HG03520 (cell line): Measurements from ENCODE around the gene CPPED1.
"Not testable (repeated sequence)": the region's sequence is repeated elsewhere in the genome, so short reads cannot be mapped to it uniquely, and the experiment has no call there.

ENCODE experiments used
- ATAC-seq: cut with Tn5 transposase; IDR thresholded peaks from one replicate; pipeline ENCODE4 v1.9.1; 2021; ENCODE audit warnings: mild to moderate bottlenecking, moderate library complexity; ENCODE audit not compliant: unreplicated experiment

CPPED1 gene

GRCh38 chr16:12803203-12804093 is at the start of gene CPPED1:
Gene CPPED1 (minus strand): TSS chr16:12803887. CDS start chr16:12803776, 111 bp downstream.
- ATAC-seq = peak; percentile 74

GRCh38 chr16:12850186-12850585 is 46.5 kb upstream of the CPPED1 start:
- no peak for ATAC-seq

DNA sequence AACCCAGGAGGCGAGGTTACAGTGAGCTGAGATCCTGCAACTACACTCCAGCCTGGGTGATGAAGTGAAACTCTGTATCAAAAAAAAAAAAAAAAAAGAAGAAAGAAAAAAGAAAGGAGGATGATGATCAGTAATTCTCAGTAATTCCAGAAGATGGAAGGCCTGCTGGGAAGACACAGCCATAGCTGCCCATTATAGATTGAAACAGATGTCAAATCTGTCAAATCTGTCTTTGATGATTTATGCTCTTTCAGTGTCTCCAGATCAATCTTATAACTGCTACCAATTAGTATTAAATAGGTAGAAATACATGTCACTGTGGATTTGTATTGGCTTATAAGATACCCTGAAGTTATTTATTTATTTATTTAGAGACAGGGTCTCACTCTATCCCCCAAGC is 42.9 kb upstream of the CPPED1 start:
- ATAC-seq = no peak

GRCh38 chr16:12845282-12845681 is 41.6 kb upstream of the CPPED1 start:
- ATAC-seq = no peak

DNA sequence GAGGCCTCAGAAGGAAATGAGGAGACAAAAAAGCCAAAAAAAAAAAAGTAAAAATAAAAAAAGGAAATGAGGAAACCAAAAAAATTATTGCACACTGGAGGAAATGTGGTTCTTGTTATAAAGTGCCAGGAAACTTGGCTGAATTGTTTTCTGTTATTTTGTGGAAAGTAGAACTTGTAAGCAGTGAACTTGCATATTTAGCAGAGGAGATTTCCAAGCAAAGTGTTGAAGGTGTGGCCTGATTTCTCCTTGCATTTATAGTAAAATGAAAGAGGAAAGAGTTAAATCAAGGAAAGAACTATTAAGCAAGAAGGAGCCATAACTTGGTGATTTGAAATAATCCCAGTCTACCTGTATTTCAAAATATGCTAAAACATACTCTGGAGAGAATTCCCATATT is 34.1 kb upstream of the CPPED1 start:
- ATAC-seq = no peak

DNA sequence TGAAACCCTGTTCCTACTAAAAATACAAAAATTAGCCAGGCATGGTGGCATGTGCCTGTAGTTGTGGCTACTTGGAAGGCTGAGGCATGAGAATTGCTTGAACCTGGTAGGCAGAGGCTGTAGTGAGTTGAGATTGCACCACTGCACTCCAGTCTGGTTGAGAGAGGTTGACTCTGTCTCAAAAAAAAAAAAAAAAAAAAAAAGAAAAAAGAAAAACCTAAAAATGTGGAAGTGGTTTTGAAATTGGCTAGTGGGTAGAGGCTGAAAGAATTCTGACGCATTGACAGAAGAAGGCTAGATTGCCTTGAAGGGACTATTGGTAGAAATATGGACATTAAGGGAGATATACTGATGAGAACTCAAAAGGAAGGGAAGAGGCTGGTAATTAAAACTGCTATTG is 33.6 kb upstream of the CPPED1 start:
- ATAC-seq = no peak

GRCh38 chr16:12833926-12834325 is 30.2 kb upstream of the CPPED1 start:
- no peak for ATAC-seq

GRCh38 chr16:12829096-12829888 is 25.6 kb upstream of the CPPED1 start:
- no peak for ATAC-seq

- no peak for ATAC-seq
These were observed 24.5 kb upstream of the CPPED1 start for GRCh38 chr16:12828206-12828605.

GRCh38 chr16:12826559-12826958 is 22.9 kb upstream of the CPPED1 start:
- ATAC-seq = no peak

- ATAC-seq = no peak
These were observed 15.7 kb upstream of the CPPED1 start for GRCh38 chr16:12819126-12820117.

- no peak for ATAC-seq
These were observed 14.6 kb upstream of the CPPED1 start for GRCh38 chr16:12818326-12818725.

DNA sequence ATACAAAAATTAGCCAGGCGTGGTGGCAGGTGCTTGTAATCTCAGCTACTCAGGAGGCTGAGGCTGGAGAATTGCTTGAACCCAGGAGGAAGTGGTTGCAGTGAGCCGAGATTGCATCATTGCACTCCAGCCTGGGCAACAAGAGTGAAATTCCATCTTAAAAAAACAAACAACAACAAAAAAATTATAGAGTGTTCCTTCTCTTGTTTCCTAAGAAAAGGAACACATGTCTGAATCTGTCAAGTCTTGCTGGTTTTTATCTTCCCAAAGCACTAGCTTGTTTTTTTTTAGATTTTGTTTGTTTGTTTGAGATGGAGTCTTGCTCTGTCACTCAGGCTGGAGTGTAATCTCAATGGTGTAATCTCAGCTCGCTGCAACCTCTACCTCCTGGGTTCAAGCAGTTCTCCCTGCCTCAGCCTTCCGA is 13.1 kb upstream of the CPPED1 start:
- not testable (repeated sequence) for ATAC-seq

DNA sequence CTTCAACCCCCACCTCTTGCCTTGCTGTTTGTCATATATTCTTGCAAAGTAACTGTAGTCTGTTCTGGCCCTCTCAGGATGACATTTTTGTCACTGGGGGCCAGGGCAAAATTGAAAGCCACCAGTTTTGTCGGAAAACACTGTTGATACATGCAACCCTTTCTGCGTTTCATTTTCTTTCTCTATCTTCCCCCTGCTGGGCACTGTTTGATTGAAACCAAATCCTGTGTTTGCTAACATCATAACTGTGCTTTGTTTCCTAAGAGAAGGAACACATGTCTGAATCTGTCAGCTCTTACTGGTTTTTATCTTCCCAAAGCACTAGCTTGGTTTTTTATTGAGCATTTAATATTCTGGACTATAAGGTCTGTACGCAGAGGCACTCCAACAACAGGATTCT is 11.7 kb upstream of the CPPED1 start:
- no peak for ATAC-seq

- ATAC-seq = not testable (repeated sequence)
These were observed 10.0 kb upstream of the CPPED1 start for GRCh38 chr16:12813734-12814133.

DNA sequence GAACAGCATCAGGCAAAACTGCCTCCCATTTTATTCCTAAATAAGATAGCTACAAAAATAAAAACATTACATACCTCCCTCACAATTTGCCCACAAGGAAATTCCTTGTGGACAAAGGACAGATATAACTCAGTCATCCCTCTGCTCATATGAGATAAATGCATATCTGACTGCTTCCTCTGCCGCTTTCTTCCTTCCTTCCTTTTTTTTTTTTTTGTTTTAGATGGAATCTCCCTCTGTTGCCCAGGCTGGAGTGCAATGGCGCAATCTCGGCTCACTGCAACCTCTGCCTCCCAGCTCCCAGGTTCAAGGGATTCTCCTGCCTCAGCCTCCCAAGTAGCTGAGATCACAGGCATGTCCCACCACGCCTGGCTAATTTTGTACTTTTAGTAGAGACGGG is 9.6 kb upstream of the CPPED1 start:
- not testable (repeated sequence) for ATAC-seq

DNA sequence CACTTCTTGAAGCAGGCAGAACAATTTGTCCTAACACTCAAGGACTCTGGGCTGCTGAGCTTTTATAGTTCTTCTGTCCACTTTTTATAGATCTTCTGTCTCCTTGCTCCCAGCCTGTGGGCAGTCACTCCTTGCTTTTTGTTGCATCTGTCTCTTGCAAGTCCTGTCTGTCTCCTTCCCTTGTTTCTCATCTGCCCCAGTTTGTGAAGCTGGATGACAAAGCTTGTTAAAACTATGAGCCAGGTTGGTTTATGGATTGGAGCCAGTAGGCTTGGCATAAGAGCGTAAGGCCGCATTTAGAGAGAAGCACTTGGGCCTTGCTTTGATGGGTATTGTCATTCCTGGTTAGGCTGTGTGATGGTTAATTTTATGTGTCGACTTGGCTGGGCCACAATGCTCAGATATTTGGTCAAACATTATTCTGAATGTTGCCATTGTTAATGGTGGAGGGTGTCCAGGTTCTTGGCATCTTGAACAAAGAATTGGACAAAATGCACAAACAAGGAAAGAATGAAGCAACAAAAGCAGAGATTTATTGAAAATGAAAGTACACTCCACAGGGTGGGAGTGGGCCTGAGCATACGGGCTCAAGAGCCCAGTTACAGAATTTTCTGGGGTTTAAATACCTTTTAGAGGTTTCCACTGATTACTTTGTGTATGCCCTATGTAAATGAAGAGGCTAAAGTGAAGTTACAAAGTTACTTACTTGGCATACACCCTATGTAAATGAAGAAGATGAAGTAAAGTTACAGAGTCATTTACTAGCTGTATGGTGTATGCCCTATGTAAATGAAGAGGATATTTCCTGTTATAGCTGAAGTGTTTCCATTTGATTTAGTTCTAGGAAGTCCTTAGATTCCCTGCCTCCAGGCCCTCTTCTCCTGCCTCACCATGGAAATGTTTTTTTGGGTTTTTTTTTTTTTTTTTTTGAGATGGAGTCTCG is 8.0 kb upstream of the CPPED1 start:
- ATAC-seq = no peak

DNA sequence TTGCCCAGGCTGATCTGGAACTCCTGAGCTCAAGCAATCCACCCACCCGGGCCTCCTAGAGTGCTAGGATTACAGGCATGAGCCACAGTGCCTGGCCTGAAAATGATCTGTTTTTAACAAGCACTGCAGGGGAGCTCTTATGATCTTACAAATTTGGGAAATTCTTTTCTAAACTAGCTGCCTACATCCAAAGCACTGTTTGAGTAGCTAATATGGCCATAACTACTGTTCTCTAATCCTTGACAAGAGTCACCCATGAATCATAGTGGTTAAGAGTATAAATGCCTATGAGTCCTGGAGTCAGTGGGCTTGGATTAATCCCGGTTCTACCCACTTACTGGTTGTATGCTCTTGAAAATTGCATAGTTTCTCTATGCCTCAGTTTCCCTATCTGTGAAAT is 1.4 kb upstream of the CPPED1 start:
- ATAC-seq = no peak

DNA sequence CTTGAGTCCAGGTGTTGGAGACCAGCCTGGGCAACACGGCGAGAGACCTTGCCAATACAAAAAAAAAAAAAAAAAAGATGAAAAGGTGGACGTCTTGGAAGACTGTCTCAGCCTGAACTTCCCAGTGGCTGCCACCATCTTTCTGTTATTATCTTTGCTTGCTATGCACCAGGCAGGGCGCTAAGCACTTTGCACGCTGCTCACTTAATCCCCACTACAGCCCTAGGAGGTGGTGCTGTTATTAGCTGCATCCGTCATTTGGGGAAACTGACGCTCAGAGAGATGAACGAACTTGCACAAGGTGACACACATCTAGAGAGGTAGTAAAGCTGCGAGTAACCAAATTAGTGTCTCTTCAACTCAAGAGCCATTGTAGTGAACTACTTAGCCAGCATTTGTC is 708 bp upstream of the CPPED1 start:
- no peak for ATAC-seq

DNA sequence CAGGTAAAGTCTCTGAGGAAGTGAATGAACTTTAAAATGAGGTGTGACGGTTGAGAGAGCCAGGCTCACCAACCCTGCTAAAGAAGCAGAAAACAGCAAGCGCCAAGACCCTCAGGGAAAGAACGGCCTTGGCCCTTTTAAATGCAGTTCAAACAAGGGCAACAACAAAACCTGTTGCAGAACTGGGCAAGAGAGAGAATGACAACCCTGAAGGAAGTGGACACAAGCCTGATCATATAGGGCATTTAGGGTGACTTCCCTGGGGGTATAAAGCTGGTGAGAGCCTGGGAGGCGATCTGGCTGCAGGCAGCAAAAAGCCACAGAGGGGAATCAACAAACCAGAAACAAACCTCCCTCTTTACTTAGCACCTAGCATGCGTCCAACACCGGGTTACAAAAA is 1.0 kb downstream of the CPPED1 start:
- ATAC-seq = no peak
